ENCODE measurements around the gene LPCAT3.

The LPCAT3 gene

DNA sequence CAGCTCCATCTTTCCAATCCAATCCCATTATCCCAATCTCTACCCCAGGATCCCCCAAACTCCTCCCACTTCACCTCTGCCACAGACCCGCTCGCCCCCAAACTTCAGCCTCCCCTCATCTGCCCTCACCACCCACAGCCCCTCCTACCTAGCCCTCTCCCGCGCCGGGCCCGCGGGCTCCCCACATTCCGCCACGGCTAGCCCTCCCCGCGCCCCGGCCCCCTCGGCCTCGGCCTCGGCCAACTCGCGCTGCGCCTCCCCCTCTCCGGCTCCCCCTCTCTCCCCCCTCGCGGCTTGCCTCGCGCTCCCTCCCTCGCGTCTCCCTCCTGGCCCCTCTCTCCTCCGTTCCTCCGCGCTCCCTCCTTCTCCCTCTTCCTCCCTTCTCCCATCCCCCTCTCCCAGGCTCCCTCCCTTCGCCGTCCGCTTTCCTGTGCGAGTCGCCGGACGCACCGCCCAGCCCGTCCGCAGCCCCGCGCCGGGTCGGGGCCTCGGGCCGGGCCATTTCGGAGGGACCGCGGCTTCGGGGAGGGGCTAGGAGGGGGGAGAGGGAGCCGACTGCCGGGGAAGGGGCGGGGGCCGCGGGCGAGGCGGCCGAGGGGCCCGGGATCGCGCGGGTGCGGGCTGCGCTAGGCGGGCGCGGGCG is 90.8 kb downstream of the LPCAT3 start, which contains the start of gene ATN1:
ATN1 (plus strand) TSS at position 581 of the 643 bp plus-strand sequence. CDS start 6,043 bp downstream, outside the sequence.
- DNase-seq (ENCODE audit: extremely low spot score, insufficient read length, low read depth): no peak
- peak; percentile 44 for FAIRE-seq
